ENCODE measurements around the gene TIPARP.

Gene TIPARP

GRCh38 chr3:156749244-156749643 lies 74.9 kb downstream of the TIPARP start:
- Histone ChIP-seq H2AFZ (ENCODE audit: low read length) (no peak overlapping the region), H3K36me3 (ENCODE audit: insufficient read depth, low read length) (no peaks in the 10 kb centered on the region)

GRCh38 chr3:156750191-156750873 lies 75.9 kb downstream of the TIPARP start:
- no peaks in the 10 kb centered on the region for H3K36me3 ChIP-seq (ENCODE audit: insufficient read depth, low read length)
- no peak overlapping the region for H3K4me3 ChIP-seq (ENCODE audit: low read length, poor library complexity, severe bottlenecking)
- no peaks in the 10 kb centered on the region for H3F3A ChIP-seq (ENCODE audit: low read depth)
- no peak overlapping the region for H2AFZ ChIP-seq (ENCODE audit: low read length)
- no peaks in the 10 kb centered on the region for H3K9me3 ChIP-seq (ENCODE audit: insufficient read depth, low read depth, low read length)
- no peak overlapping the region for H3K9ac ChIP-seq (ENCODE audit: low read depth, low read length, poor library complexity, severe bottlenecking)
- H3K27me3 ChIP-seq (ENCODE audit: insufficient read depth, low read length, poor library complexity, severe bottlenecking): no peaks in the 10 kb centered on the region
- H3K4me2 ChIP-seq (ENCODE audit: low read depth, low read length, poor library complexity, severe bottlenecking): no peak overlapping the region
- H3K4me1 ChIP-seq (ENCODE audit: insufficient read depth, low read length, poor library complexity, severe bottlenecking): no peaks in the 10 kb centered on the region
- no peaks in the 10 kb centered on the region for H3K79me2 ChIP-seq (ENCODE audit: insufficient read depth, low read length)
- no peaks in the 10 kb centered on the region for H4K20me1 ChIP-seq (ENCODE audit: insufficient read depth, low read length, poor library complexity, severe bottlenecking)
- TF ChIP-seq EZH2phosphoT487 (IDR thresholded peaks at IDR 0.05; ENCODE audit: borderline replicate concordance) (no peak), CTCF (conservative IDR thresholded peaks at IDR 0.05; ENCODE audit: low read length) (no peak)
- no peaks in the 10 kb centered on the region for H3K9me2 ChIP-seq (replicated peaks; ENCODE audit: low read depth, low read length)

More at GRCh38 chr3:156749244-156749643, 74.9 kb downstream of the TIPARP start:
- H3F3A ChIP-seq (ENCODE audit: low read depth): no peaks in the 10 kb centered on the region
- TF ChIP-seq CTCF (conservative IDR thresholded peaks at IDR 0.05; ENCODE audit: low read length): no peak
- no peak for TF ChIP-seq EZH2phosphoT487 (IDR thresholded peaks at IDR 0.05; ENCODE audit: borderline replicate concordance)
- H3K27me3 ChIP-seq (ENCODE audit: insufficient read depth, low read length, poor library complexity, severe bottlenecking): no peaks in the 10 kb centered on the region
- H3K79me2 ChIP-seq (ENCODE audit: insufficient read depth, low read length): no peaks in the 10 kb centered on the region
- no peaks in the 10 kb centered on the region for H3K9me2 ChIP-seq (replicated peaks; ENCODE audit: low read depth, low read length)
- no peak overlapping the region for H3K9ac ChIP-seq (ENCODE audit: low read depth, low read length, poor library complexity, severe bottlenecking)
- H4K20me1 ChIP-seq (ENCODE audit: insufficient read depth, low read length, poor library complexity, severe bottlenecking): no peaks in the 10 kb centered on the region
- H3K4me2 ChIP-seq (ENCODE audit: low read depth, low read length, poor library complexity, severe bottlenecking): no peak overlapping the region
- no peaks in the 10 kb centered on the region for H3K4me1 ChIP-seq (ENCODE audit: insufficient read depth, low read length, poor library complexity, severe bottlenecking)
- H3K4me3 ChIP-seq (ENCODE audit: low read length, poor library complexity, severe bottlenecking): no peak overlapping the region
- H3K9me3 ChIP-seq (ENCODE audit: insufficient read depth, low read depth, low read length): no peaks in the 10 kb centered on the region

GRCh38 chr3:156750874-156751245 lies 76.5 kb downstream of the TIPARP start:
- Histone ChIP-seq H3K79me2 (ENCODE audit: insufficient read depth, low read length) (no peaks in the 10 kb centered on the region), H3K4me3 (ENCODE audit: low read length, poor library complexity, severe bottlenecking) (no peak overlapping the region), H3K9me2 (replicated peaks; ENCODE audit: low read depth, low read length) (no peaks in the 10 kb centered on the region), H3K9ac (ENCODE audit: low read depth, low read length, poor library complexity, severe bottlenecking) (no peak overlapping the region), H3K4me1 (ENCODE audit: insufficient read depth, low read length, poor library complexity, severe bottlenecking) (no peaks in the 10 kb centered on the region), H3F3A (ENCODE audit: low read depth) (no peaks in the 10 kb centered on the region), H3K4me2 (ENCODE audit: low read depth, low read length, poor library complexity, severe bottlenecking) (no peak overlapping the region), H2AFZ (ENCODE audit: low read length) (no peak overlapping the region), H3K36me3 (ENCODE audit: insufficient read depth, low read length) (no peaks in the 10 kb centered on the region), H3K27me3 (ENCODE audit: insufficient read depth, low read length, poor library complexity, severe bottlenecking) (no peaks in the 10 kb centered on the region), H4K20me1 (ENCODE audit: insufficient read depth, low read length, poor library complexity, severe bottlenecking) (no peaks in the 10 kb centered on the region), H3K9me3 (ENCODE audit: insufficient read depth, low read depth, low read length) (no peaks in the 10 kb centered on the region)
- no peak for TF ChIP-seq EZH2phosphoT487 (IDR thresholded peaks at IDR 0.05; ENCODE audit: borderline replicate concordance)
- TF ChIP-seq CTCF (conservative IDR thresholded peaks at IDR 0.05; ENCODE audit: low read length): no peak
